Activated CD8-positive, alpha-beta memory T cell treated with anti-CD3 and anti-CD28 coated beads, Interleukin-2, amount 50 U/mL, for 24 hours (primary cell): Measurements from ENCODE around the gene MMP8.
A peak's percentile ranks its signal among the peaks of the same experiment; 100 is the strongest.

ENCODE experiments used
- DNase-seq: peaks from one replicate; pipeline ENCODE4 v3.0.0-alpha.2; 2020; ENCODE audit errors: extremely low read depth

The MMP8 gene

GRCh38 chr11:102722821-102723220, 1.9 kb downstream of the MMP8 start:
- no peak for DNase-seq

GRCh38 chr11:102719620-102720277, 5.0 kb downstream of the MMP8 start:
- no peak for DNase-seq

- no peak for DNase-seq
These were observed 7.5 kb downstream of the MMP8 start for GRCh38 chr11:102717280-102717679.

- no peak for DNase-seq
These were observed 8.2 kb downstream of the MMP8 start for GRCh38 chr11:102716527-102716926.

GRCh38 chr11:102712137-102712536, 12.6 kb downstream of the MMP8 start:
- no peak for DNase-seq

- no peak for DNase-seq
These were observed 15.4 kb downstream of the MMP8 start for GRCh38 chr11:102709201-102709945.

GRCh38 chr11:102708654-102709053, 16.1 kb downstream of the MMP8 start:
- DNase-seq = no peak

GRCh38 chr11:102705626-102706025, 19.1 kb downstream of the MMP8 start, which contains the start of gene MMP27:
MMP27 (minus strand) TSS chr11:102705769; CDS start chr11:102705714, 55 bp downstream.
- DNase-seq = no peak

- no peak for DNase-seq
These were observed 19.9 kb downstream of the MMP8 start for GRCh38 chr11:102704841-102705240.

GRCh38 chr11:102703826-102704493, 20.8 kb downstream of the MMP8 start:
- DNase-seq = no peak

GRCh38 chr11:102695201-102695600, 29.6 kb downstream of the MMP8 start:
- no peak for DNase-seq

GRCh38 chr11:102685754-102686153, 39.0 kb downstream of the MMP8 start:
- DNase-seq = no peak

GRCh38 chr11:102685338-102685737, 39.4 kb downstream of the MMP8 start:
- DNase-seq = no peak

GRCh38 chr11:102683277-102683676, 41.5 kb downstream of the MMP8 start:
- DNase-seq = no peak

- no peak for DNase-seq
These were observed 43.8 kb downstream of the MMP8 start for GRCh38 chr11:102680945-102681344.

- no peak for DNase-seq
These were observed 46.7 kb downstream of the MMP8 start for GRCh38 chr11:102678022-102678421.

GRCh38 chr11:102676084-102676483, 48.7 kb downstream of the MMP8 start:
- no peak for DNase-seq

GRCh38 chr11:102669664-102670063, 55.1 kb downstream of the MMP8 start:
- no peak for DNase-seq

GRCh38 chr11:102666331-102666957, 58.3 kb downstream of the MMP8 start:
- DNase-seq = peak; percentile 5

GRCh38 chr11:102664001-102664752, 60.6 kb downstream of the MMP8 start:
- no peak for DNase-seq

GRCh38 chr11:102662607-102663006, 62.1 kb downstream of the MMP8 start:
- no peak for DNase-seq
